ENCODE measurements around the gene STX2. TPM values are rescaled to one million over a fixed set of nuclear protein-coding genes. Genes with fewer than 3 reads are reported as not detected.
"Not testable (repeated sequence)": the region's sequence is repeated elsewhere in the genome, so short reads cannot be mapped to it uniquely, and the experiment has no call there.

STX2 gene
- total RNA-seq, 1 donor from 2014 or later: 19.7 TPM

DNA sequence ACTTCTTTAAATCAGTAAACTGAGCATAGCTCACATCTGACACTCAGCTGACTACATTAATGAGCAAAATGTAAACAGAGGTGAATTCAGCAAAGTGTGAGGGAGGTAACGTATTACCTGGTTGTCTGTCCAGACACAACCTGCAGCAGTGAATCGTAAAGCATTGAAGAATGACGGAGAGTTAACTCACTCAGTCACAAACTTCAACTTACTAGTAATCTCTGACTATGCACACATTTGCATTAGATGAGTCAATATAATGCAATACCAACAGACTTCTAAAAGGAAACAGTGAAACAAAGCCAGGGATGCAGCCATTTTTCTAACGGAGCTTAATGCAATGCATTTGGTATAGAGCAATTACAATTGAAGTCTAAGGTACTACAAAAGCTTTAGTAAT is 40.0 kb downstream of the STX2 start:
- DNase-seq: no peak

DNA sequence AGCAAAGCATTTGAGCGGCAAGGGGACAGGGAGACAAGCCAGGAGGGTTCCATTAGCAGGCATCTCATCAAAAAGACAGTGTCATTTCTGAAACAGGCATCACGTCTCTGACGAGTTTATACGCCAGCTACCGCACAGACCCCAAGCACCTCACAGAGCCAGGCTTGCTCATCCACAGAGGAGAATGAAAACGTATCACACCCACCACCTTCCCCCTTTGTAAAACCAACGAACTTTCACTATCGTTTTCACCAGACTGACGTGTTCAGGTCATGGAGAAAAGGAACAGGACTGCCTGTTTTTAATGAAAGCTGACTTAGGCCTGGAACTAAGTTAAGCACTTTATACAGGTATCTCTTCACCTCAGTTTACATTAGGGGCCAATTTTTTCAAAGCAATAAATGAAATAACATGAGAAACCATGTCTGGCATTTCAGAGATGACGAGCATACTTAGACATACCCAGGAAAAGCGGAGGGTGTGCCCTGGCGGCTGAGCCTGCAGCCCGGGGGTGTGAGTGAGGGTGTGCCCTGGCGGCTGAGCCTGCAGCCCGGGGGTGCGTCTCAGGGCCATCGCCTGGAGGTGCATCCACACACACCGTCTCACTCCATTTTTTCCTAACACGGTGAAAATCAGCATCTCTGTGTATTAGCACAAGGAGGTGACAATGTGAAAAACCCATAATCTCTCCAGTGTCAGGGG is 41.9 kb downstream of the STX2 start:
- no peak for DNase-seq

DNA sequence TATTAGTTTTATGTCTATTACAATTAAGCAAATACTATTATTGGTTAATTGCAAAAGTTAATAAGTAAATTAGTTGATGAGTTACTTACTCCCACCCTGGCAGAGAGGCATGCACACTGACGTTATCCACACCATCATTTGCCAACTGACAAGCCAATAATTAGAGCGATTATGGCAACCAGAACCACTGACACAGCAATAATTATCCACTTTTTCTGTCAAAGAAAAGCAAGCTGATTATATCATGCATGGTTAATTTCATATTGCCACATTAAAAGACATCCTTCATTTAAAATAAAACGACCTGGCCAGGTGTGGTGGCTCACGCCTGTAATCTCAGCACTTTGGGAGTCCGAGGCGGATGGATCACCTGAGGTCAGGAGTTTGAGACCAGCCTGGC is 43.1 kb downstream of the STX2 start:
- DNase-seq: no peak

DNA sequence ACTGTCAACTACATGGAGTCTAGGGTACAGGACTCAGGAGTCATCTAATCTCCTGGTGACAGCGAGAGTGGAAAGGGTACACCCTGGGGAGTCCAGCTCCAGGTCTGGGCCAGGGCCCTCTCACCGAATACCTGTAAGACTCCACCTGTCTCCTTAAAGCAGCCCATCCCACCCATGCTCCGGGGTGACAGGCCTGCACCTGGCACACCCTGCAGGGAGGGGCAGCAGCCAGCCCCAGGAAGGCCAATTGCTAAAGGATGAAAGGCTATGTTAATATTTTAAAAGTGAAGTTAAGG is 45.5 kb downstream of the STX2 start:
- no peak for DNase-seq

DNA sequence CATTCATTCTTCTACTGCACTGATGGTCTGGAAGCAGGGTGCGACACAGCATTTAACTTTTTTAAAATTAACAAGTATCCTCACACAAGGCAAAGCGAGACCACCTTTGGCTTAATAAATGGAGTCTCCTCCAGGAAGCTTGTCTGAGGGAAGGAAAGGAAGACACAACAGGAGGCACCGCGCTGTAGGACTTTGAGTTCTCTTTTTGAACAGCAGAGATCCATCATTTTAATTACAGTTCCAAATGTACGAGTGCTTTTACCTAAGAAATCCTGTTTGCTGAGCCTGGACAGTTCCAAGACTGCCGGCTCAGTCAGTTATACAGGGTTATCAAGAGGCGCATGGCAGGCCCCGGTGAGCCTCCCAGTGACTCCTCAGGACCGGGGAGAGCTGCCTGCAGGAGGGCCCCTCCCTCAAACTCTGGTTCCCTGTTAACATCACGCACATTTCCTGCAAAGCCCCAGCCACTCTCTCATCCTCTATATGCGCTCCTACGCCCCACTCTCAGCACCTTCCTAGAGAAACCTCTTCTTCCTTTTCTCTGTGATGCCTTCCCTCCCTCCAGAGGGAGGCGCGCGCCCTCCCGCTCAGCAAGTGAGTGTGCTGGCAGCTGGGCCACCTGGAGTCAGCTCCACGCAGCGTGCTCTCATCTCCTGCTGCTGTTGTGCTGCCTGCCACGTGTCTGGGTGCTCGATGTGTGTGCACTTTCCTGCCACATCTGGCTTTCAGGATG is 46.1 kb downstream of the STX2 start:
- DNase-seq: no peak

DNA sequence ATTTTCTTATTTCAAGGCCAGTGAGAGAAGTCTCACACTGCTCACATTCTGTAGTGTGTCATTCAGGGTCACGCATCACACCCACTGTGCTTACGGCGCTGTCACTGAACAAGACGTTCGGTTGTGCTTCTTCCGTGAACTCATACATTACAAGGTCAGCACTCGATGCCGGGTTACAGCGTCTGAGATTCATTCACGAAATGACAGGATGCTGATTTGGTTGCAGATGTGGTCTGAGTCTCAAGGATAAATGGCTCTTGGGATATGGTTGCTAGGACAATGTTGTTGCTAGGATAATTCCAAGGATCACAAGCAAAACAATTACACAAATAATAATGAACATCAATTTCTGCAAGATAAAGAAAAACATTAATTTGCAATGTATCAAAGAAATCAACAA is 47.4 kb downstream of the STX2 start:
- peak; percentile 3 for DNase-seq

DNA sequence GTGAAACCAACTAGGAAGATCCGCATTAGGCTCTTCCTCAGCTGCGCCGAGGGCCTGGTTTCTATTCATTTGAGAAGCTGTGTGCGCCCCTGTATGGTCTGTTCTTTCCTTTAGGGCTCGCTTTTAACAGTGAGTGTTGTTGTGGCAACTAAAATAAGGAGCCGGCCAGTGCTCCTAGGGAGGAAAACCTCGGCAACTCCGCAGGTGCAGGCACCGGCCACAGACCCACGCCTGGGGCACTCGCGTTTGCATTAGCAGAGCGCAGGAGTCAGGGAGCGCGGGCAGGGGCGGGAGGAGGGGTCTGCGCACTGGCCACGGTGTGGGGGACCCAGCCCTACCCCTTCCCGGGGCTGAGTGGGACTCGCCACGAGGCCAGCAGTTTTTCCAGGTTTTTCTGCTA is 50.5 kb downstream of the STX2 start:
- DNase-seq: no peak

DNA sequence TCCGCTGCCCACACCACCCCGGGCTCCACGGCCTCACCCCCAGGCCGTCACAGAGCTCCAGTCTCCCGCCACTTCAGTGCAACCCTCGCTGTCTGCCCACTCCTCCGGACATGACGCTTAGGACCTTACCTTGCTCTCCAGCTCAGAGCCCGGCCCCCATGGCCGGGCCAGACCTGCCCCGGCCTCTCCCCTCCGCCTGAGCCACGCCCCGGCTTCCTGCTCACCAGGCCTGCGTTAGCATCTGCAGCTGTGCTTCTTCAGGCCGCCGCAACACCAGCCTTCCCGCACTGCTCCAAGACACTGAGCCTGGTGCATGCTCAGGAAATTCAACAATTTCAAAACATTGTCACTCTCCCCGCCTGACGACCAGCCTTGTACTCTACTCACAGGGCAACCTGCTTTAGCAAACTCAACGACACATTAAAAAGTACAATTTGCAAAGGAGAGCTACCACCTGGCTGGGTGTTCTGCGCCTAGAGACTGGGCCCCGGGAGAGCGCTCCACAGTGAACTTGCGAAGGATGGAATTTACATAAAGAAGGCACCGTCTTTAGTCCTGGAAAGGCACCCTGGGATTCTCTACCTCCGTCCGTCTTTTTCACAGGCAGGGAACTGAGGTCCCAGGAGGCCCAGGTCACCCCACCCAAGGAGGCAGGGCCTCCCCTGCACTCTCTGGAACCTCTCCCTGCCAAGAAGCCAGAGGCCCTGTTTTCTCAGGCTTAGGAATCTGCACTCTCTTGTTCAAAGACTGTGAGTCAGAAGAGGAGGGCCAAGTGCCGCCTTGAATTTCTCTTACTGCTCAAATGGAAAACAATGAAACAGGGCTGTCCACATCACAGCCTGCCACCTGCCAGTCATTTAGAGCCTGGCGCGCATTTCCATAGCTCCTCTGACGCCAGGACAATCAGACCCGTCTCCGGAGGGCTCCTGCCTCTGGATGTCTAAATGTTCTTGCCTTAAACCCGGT is 51.3 kb downstream of the STX2 start:
- DNase-seq: peak; percentile 18

DNA sequence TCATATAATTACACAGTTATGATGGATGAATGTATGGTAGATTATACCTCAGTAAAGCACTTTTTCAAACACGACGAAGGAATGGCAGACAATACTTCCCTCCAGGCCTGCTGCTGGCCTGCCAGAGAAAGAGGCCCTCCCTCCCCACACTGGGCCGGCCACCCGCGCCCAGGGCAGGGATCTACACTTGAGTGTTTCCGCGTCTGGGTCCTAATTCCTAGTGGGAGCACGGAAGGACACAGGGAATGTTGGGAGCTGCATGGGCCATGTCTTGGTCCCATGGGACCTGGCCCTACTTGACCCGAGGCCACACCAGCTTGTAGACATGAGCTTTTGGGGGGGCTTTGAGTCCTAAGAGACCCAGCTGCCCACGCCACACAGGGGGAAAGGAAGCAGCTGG is 52.0 kb downstream of the STX2 start:
- DNase-seq: no peak

DNA sequence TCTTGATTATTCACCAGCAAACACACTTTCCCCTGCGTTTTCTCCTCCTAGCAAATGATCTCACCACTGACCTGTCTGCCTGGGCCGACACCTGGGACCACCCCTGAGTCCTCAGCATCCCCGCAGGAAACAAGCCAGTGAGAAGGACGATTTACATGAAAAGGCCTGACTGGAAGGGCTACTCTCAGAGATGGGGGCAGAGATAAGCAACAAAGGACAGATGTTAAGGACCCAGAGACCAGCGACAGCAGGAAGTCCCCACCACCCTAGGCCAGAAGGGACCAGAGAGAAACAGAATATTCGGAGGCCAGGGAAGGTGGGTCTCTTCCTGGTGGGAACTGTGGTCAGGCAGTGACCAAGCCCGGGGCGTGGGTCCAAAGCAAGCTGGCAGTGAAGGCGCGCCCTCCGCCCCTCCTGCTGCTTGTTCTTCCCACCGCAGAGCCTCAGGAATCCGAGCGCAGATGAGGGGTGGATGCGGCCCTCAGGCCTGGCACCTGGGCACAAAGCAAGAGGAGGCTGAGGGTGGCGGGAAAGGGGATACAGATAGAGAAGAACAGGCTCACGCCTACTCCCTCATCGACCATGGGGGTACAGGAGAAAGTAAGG is 55.8 kb downstream of the STX2 start:
- DNase-seq: no peak

DNA sequence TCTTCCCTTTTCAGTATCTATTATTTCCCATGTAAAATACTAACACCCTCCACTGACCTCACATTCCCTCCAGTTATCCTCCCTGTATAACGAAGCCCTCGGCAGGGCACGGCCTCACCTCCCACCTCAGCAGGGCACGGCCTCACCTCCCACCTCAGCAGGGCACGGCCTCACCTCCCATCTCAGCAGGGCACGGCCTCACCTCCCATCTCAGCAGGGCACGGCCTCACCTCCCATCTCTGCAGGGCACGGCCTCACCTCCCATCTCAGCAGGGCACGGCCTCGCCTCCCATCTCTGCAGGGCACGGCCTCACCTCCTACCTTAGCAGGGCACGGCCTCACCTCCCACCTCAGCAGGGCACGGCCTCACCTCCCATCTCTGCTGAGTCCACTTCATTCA is 56.8 kb downstream of the STX2 start:
- DNase-seq: not testable (repeated sequence)

DNA sequence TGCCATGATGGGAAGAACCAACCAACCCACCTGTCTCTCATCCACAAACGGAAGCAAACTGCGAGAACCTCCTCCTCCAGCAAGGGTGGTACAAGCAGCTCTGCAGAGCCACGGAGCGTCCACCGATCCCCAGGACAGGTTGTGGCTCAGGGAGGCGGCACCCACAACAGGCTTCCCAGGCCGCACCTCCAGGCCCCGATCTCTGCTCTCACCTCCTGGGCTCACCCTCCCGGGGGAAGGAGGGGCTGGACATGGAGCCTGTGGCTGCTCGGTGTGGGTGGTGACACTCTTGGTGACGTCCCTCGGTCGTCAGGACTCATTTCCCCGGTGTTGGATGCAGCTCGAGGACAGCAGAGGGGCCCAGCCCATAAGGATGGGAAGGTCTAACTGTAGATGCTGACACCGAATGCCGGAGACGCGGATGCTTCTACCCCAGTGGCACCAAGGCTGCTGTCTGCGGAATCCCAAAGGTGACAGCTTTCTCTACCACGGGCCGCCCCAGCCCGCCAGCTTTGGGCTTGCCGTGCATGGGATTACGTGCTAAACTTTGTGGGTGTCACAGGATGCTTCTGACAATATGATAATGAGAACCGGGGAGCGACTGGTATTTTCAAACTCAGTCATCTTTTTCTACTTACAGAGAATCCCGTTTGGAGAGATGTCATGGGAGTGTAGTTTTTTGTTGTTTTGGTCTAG is 58.0 kb downstream of the STX2 start:
- DNase-seq: no peak

DNA sequence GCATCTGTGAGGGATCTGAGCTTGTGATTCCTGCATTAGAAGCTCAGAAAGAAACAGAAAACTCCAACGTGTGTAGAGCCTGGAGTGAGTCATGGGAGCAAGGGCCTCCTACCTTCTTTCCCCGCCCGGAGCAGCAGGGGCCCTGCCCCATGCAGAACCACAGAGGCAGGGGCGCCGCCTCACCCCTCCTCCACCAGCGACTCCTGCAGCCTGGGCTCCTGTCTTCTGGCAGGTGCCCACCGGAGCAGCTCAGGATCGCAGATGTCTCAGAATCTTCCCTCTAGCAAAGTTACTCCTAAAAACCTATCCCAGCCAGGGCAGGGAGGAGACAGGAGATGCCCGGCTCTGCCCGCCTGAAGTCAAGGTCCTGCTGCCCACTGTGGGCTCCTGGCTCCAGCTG is 58.7 kb downstream of the STX2 start:
- no peak for DNase-seq

DNA sequence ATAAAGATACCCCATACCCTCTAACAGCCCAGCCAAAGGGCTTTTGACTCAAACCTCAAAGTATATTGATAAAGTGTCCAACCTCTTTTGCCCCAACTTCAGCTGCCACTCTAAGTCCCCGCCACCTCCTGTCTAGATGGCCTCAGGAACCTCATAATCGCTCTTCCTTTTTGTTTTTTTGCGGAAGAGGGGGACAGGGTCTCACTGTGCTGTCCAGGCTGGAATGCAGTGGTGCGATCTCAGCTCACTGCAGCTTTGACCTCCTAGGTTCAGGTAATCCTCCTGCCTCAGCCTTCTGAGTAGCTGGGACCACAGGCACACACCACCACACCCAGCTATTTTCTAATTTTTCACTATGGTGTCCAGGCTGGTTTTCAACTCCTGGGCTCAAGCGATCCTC is 60.3 kb downstream of the STX2 start:
- DNase-seq: no peak

DNA sequence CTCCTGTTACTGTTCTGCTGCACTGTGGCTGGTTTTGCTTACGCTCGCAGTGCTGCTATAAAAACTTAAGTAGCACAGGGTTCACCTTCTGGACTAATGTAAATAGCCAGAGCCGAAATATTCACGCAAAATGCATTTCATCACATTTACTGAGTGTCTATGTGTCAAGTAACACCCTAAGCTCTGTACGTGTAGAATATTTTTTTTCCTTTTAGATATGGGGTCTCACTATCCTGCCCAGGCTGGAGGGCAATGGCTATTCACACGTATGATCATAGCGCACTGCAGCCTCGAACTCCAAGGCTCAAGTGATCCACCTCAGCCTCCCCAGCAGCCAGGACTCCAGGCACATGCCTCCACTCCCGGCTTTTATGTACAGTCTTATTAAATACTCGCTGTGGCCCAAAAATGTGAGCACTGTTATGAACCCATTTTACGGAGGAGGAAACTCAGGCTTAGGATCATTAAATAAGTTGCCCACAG is 62.2 kb downstream of the STX2 start:
- DNase-seq: no peak

DNA sequence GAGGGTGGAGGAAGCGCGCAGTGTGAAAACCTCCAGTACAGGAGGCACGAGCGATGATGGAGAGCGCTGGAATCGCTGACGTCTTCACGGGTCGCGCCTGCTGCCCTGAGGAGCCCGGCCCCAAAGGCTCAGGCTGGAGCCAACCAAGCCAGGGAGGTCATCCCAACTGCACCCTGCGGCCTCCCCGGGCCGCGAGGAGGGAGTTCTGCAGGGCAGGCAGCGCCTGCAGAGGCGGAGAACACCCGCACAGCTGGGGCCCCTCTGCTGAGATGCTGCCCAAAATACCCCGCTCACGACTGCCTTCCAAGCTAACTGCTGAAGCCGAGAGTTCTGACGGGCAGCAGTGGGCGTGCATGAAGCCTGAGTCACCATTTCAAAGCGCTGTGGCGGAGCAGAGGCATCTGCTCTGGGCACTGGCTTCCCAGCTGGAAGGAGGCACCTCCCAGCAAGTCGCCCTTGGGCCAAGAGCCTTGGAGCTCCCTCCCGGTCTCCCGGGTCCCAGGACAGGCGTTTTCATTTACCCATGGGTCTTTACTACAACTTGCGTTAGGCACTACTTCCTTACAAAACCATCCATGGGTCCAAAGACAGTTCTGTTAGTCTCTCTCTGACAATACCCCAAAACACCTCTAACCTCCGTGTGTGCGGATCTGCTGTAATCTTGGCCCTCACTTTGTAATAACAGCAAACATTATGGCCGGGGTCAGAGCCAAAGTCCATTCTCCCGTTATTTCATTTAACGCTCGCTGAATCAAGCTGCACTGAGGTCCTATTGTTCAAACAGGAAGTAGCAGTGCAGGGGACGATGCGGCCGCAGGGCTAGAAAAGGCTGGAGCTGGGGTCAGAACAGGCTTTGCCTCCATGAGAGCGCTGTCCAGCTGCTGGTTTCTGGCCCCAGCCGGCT is 62.8 kb downstream of the STX2 start:
- peak; percentile 77 for DNase-seq

DNA sequence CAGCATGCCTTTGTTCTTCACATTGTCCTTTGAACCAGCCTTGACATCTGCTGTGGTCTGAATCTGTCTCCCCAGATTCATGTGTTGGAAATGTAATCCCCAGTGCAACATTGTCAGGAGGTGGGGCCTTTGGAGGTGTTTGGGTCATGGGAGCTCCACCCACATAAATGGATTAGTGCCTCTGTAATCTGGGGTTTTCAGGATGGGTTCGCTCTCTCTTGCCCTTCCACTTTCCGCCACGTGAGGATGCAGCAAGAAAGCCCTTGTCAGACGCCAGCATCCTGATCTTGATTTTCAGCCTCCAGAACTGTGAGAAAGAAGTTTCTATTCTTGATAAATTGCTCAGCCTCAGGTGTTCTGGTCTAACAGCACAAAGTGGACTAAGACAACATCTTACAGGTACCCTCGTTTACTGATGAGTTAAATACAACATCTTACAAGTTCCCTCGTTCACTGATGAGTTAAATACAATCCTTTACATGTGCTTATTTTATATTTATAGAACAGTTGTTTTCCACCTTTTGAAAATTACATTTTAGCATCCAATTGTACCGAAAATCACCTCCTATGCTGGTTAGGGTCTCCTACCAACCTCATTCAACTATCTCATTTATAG is 68.5 kb downstream of the STX2 start:
- no peak for DNase-seq

DNA sequence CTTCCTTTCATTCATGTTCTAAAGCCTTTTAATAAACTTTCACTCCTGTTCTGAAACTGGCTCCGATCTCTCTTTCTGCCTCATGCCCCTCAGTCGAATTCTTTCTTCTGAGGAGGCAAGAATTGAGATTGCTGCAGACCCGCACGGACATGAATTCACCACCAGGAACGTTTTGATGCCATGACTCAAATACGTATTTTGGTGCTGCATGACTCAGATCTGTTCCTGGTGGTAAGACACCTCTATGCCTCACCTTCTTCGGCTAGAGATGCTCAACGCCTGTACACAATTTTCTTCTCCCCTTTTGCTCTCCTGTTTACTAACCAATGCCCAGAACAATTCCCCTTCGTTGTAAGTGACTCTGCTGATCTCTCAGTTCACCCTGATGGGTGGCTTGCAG is 70.9 kb downstream of the STX2 start:
- DNase-seq: no peak

DNA sequence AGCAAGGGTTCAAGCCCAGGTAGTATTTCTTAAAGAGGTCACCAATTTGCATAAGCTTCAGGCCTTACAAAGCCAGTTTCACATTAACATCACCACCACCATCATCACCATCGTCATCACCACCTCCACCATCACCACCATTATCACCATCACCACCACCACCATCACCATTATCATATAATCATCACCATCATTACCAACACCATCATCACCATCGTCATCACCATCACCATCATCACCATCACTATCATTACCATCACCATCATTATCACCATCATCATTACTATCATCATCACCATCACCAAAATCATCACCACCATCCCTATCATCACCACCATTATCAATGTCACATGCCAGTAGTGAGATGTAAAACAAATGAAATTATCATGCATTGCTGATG is 72.6 kb downstream of the STX2 start:
- DNase-seq: no peak

DNA sequence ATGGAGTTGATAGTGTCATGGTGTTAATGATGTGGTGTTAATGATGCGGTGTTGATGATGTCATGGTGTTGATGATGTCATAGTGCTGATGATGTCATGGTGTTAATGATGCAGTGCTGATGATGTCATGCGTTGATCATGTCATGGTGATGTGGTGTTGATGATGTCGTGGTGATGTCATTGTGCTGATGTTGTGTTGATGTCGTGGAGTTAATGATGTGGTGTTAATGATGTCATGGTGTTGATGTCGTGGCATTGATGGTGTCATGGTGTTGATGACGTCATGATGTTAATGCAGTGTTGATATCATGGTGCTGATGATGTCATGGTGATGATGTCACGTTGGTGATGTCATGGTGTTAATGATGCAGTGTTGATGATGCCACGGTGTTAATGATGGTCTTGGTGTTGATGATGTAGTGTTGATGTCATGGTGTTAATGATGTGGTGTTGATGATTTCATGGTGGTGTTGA is 73.8 kb downstream of the STX2 start:
- peak; percentile 21 for DNase-seq
